Lung (tissue), 12 donors: ENCODE data around the gene CSNK1G1. TPM values are rescaled to one million over a fixed set of nuclear protein-coding genes. Genes with fewer than 3 reads are reported as not detected.
A peak's percentile ranks its signal among the peaks of the same experiment; 100 is the strongest.

Experiments
- ATAC-seq: fragments of 200-7000 bp; cut with Tn5 transposase; one replicate; pipeline ENCODE4 v1.9.1; 2020; ENCODE audit warnings: moderate number of reproducible peaks; ENCODE audit not compliant: insufficient read depth, low FRiP score
- DNase-seq, 3 donors: peaks; one replicate each; pipeline ENCODE4 v3.0.0-alpha.2; 2013 to 2017
- H3K27ac ChIP-seq, 2 donors: one replicate each; pipeline ENCODE4 v1.5.1; 2013; ENCODE audit warnings: mild to moderate bottlenecking in 2 of 2, moderate library complexity in 2 of 2, control low read depth in 1 of 2, inconsistent platforms in 1 of 2, low read depth in 1 of 2, low read length in 1 of 2
- H3K27me3 ChIP-seq, 3 donors: one replicate each; pipeline ENCODE4 v1.5.1; 2013; ENCODE audit warnings: low read length in 2 of 3; ENCODE audit not compliant: control insufficient read depth in 3 of 3, insufficient read depth in 3 of 3
- H3K36me3 ChIP-seq, 4 donors: one replicate each; pipeline ENCODE4 v1.5.1; 2013; ENCODE audit warnings: low read length in 4 of 4, mild to moderate bottlenecking in 1 of 4, moderate library complexity in 1 of 4; ENCODE audit not compliant: control insufficient read depth in 4 of 4, insufficient read depth in 4 of 4
- H3K4me1 ChIP-seq, 5 donors: one replicate each; pipeline ENCODE4 v1.5.1; 2013; ENCODE audit warnings: low read length in 5 of 5, mild to moderate bottlenecking in 2 of 5, moderate library complexity in 1 of 5; ENCODE audit not compliant: control insufficient read depth in 5 of 5, insufficient read depth in 5 of 5
- H3K4me3 ChIP-seq: one replicate; pipeline ENCODE4 v1.5.1; 2013; ENCODE audit warnings: mild to moderate bottlenecking, control low read depth, moderate library complexity
- H3K9ac ChIP-seq, 2 donors: one replicate each; pipeline ENCODE4 v1.5.1; 2013; ENCODE audit warnings: low read length in 2 of 2, control low read depth in 1 of 2; ENCODE audit not compliant: insufficient read depth in 1 of 2
- H3K9me3 ChIP-seq, 4 donors: one replicate each; pipeline ENCODE4 v1.5.1; 2013; ENCODE audit warnings: low read length in 3 of 4, mild to moderate bottlenecking in 1 of 4, moderate library complexity in 1 of 4; ENCODE audit not compliant: control insufficient read depth in 4 of 4, insufficient read depth in 3 of 4
- CTCF ChIP-seq: IDR thresholded peaks from 2 replicates; pipeline ENCODE4 v1.5.1; 2012; ENCODE audit warnings: mild to moderate bottlenecking; ENCODE audit errors: control extremely low read depth, extremely low read depth
- WGBS, 2 donors: extraction: QIAGEN DNeasy Blood & Tissue Kit; methylation state at CpG; one replicate each; pipeline ENCODE4 v1.1.7; 2013; 5-methylcytosine and 5-hydroxymethylcytosine counted together
- polyA plus RNA-seq, 2 donors: library from polyadenylated mRNA; stranded (reverse); fragments of 200-250 nt; gene quantifications; one replicate each; pipeline ENCODE4 v1.2.1, GENCODE V29; 2013
- total RNA-seq, 2 donors: library from RNA; depleted of rRNA in 1 of 2; stranded (reverse); fragments of >200 nt in 1 of 2; gene quantifications; one replicate each; pipeline ENCODE4 v1.2.1, GENCODE V29; 2014 to 2021
- donor health status: control.
- donor health status: control.
- donor health status: Bipolar disorder and iron deficiency.
- donor health status: healthy.
- donor health status: DM: yes; HTN: yes; CAD: no.

CSNK1G1 gene
- total and polyA plus RNA-seq, 4 donors: 3.0 to 50.4 (median 12.9) TPM

- WGBS, 2 donors: 92 to 99% methylated on average over 1 of the region's 1 CpG
- Histone ChIP-seq H3K27me3 (no peaks in the 10 kb centered on the region), H3K9ac (no peak overlapping the region), H3K4me3 (no peak overlapping the region), H3K36me3 (peaks cover 0 to 5% (median 4%) of the 10 kb centered on the region in 4 donors), H3K9me3 (no peaks in the 10 kb centered on the region), H3K4me1 (peaks cover 0 to 21% (median 6%) of the 10 kb centered on the region in 5 donors), H3K27ac (no peak overlapping the region)
- TF ChIP-seq CTCF: no peak
- DNase-seq: no peak
- ATAC-seq: no peak
These were observed 15.6 kb downstream of the CSNK1G1 start for GRCh38 chr15:64340355-64340754.

GRCh38 chr15:64337761-64338160 is 18.2 kb downstream of the CSNK1G1 start:
- no peak overlapping the region for H3K9ac ChIP-seq
- ATAC-seq: no peak

GRCh38 chr15:64333986-64334929 is 21.7 kb downstream of the CSNK1G1 start:
- H3K4me1 ChIP-seq: peaks cover 0 to 5% (median 0%) of the 10 kb centered on the region in 5 donors
- no peak for DNase-seq
- H3K9ac ChIP-seq: no peak overlapping the region
- no peak overlapping the region for H3K4me3 ChIP-seq
- H3K36me3 ChIP-seq: no peaks in the 10 kb centered on the region
- no peak for TF ChIP-seq CTCF
- no peaks in the 10 kb centered on the region for H3K9me3 ChIP-seq
- WGBS, 2 donors: 78 to 81% methylated on average over 9 of the region's 9 CpGs
- no peak for ATAC-seq
- H3K27me3 ChIP-seq: no peaks in the 10 kb centered on the region
- no peak overlapping the region for H3K27ac ChIP-seq

More at GRCh38 chr15:64337761-64338160, 18.2 kb downstream of the CSNK1G1 start:
- Histone ChIP-seq H3K4me1 (peaks cover 0 to 5% (median 0%) of the 10 kb centered on the region in 5 donors), H3K9me3 (no peaks in the 10 kb centered on the region), H3K27me3 (no peaks in the 10 kb centered on the region), H3K36me3 (peaks cover 0 to 5% (median 4%) of the 10 kb centered on the region in 4 donors), H3K27ac (no peak overlapping the region), H3K4me3 (no peak overlapping the region)
- WGBS, 2 donors: 48 to 64% methylated on average over 2 of the region's 2 CpGs
- no peak for TF ChIP-seq CTCF
- DNase-seq: peak in 1 of 3 donors; percentile 49
